Heart right ventricle (tissue), 16 donors: ENCODE data around the gene LST1. TPM values are rescaled to one million over a fixed set of nuclear protein-coding genes. Genes with fewer than 3 reads are reported as not detected.

Source experiments
- ATAC-seq, 8 donors: fragments of 200-7000 bp; cut with Tn5 transposase; one replicate each; pipeline ENCODE4 v1.9.1; 2020; ENCODE audit warnings: mild to moderate bottlenecking in 8 of 8, moderate library complexity in 8 of 8, moderate number of reproducible peaks in 1 of 8
- DNase-seq, 2 donors: peaks; one replicate each; pipeline ENCODE4 v3.0.0-alpha.2; 2020
- H3K27ac ChIP-seq, 10 donors: fragments of 200-600 bp; sonication (generic) in 2 of 10; one replicate each; pipeline versions ENCODE4 v1.5.0 to v1.8.0; 2020 to 2022; ENCODE audit warnings: mild to moderate bottlenecking in 3 of 10
- H3K27me3 ChIP-seq, 7 donors: fragments of 200-600 bp; one replicate each; pipeline ENCODE4 v1.8.0; 2021 to 2022; ENCODE audit warnings: mild to moderate bottlenecking in 2 of 7
- H3K36me3 ChIP-seq, 9 donors: fragments of 200-600 bp; sonication (generic) in 1 of 9; one replicate each; pipeline versions ENCODE4 v1.5.0 to v1.8.0; 2020 to 2022; ENCODE audit warnings: mild to moderate bottlenecking in 2 of 9
- H3K4me1 ChIP-seq, 9 donors: fragments of 200-600 bp; sonication (generic) in 1 of 9; one replicate each; pipeline versions ENCODE4 v1.5.0 to v1.8.0; 2020 to 2022; ENCODE audit warnings: mild to moderate bottlenecking in 4 of 9
- H3K4me3 ChIP-seq, 10 donors: fragments of 200-600 bp; sonication (generic) in 2 of 10; one replicate each; pipeline versions ENCODE4 v1.5.0 to v1.8.0; 2020 to 2022; ENCODE audit warnings: mild to moderate bottlenecking in 7 of 10, moderate library complexity in 2 of 10
- H3K9me3 ChIP-seq, 11 donors: fragments of 200-600 bp in 10 of 11; sonication (generic) in 2 of 11; one replicate each; pipeline versions ENCODE4 v1.5.0 to v1.8.0; 2013 to 2022; ENCODE audit warnings: mild to moderate bottlenecking in 2 of 11, control low read depth in 1 of 11, moderate library complexity in 1 of 11
- WGBS, 2 donors: extraction: QIAGEN DNeasy Blood & Tissue Kit; methylation state at CpG; one replicate each; pipeline ENCODE4 v1.1.7; 2013; ENCODE audit warnings: inconsistent platforms in 1 of 2; 5-methylcytosine and 5-hydroxymethylcytosine counted together
- intact Hi-C, 10 donors: fragments of 100-400 bp; cut with DNase I; formaldehyde crosslinking; loops; one replicate each; pipeline versions ENCODE4 v1.11.1 to v1.14.2; 2022
- polyA plus RNA-seq, 2 donors: library from polyadenylated mRNA; stranded (reverse); fragments of 200-250 nt; gene quantifications; one replicate each; pipeline ENCODE4 v1.2.3, GENCODE V29; 2013
- total RNA-seq, 10 donors: library from RNA; stranded (reverse); fragmentation: NEBNext Ultra II Directional in 3 of 10; extraction: Animal tissue kit (Norgen Biotek cat#: 25700) in 3 of 10; gene quantifications; one replicate each; pipeline versions ENCODE4 v1.2.1 to v1.2.4, GENCODE V29; 2021 to 2023
- TF ChIP-seq, protein P1 (sequence below), 9 donors: fragments of 200-600 bp; sonication (generic) in 2 of 9; IDR thresholded peaks; one replicate each; pipeline versions ENCODE4 v1.5.0 to v1.8.0; 2021 to 2022; ENCODE audit warnings: antibody characterized with exemption in 9 of 9, mild to moderate bottlenecking in 5 of 9, moderate library complexity in 1 of 9
- donor health status: Arrhythmogenic right ventricular cardiomyopathy.
- donor health status: ischemic (EF 13 %, LVEDD 7.1; RV severe dilation, severe dysfunction).
- donor health status: healthy with polysubstance abuse.
- donor health status: DM: no; HTN: yes; CAD: no.
- donor health status: DM: no; HTN: no; CAD: no.
- donor health status: ischemic (EF 25% LVEDD 6.9; RV normal size, moderate dysfunction).
- donor health status: ischemic (EF 25% LVEDD 5.7; RV mildly dilated, moderate dysfunction).
- donor health status: healthy.
- donor health status: DM: yes; HTN: yes; CAD: no.
- donor health status: Ischemic cardiomyopathy.
- donor health status: ischemic (EF 35%, LVEDD 5.7; RV mildly dilated, moderate dysfunction).
- donor health status: nonischemic (EF 11% LVEDD 7.7; RV severe dilation, severe dysfunction).
- donor health status: DM: yes; HTN: yes; CAD: no.
- donor health status: PGD.
- donor health status: ischemic (EF 29% LVEDD 5.4; RV normal size, mild dysfunction).
- donor health status: nonischemic (EF 23%, LVEDD 6.1; RV moderate dilation, normal function).

Gene LST1
- total and polyA plus RNA-seq, 12 donors, result 2.6 to 35.6 (median 5.1) TPM

DNA sequence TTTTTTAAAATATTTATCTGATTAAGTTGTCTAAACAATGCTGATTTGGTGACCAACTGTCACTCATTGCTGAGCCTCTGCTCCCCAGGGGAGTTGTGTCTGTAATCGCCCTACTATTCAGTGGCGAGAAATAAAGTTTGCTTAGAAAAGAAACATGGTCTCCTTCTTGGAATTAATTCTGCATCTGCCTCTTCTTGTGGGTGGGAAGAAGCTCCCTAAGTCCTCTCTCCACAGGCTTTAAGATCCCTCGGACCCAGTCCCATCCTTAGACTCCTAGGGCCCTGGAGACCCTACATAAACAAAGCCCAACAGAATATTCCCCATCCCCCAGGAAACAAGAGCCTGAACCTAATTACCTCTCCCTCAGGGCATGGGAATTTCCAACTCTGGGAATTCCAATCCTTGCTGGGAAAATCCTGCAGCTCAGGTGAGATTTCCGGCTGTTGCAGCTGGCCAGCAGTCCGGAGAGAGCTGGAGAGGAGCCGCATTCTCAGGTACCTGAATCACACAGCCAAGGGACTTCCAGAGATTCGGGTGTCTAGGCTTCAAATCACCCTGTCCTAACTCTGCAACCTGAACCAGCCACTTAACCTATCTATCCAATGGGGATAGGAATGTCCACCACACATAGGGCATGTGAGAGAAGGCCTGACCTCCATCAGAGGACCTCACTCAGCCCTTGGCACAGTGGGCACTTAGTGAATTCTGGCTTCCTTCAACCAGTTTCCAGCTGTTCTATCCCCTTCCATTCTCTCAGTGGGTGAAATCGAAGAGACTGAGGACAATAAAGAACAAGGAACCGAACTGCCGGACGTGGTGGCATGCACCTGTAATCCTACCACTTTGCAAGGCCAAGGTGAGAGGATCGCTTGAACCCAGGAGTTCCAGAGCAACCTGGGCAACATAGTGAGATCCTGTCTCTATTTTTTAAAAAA, 7.6 kb upstream of the LST1 start:
- Histone ChIP-seq H3K4me3 (peak overlapping the region in 1 of 10 donors; percentile 65), H3K27ac (peak overlapping the region in 2 of 10 donors; percentile 21 to 90), H3K4me1 (peaks cover 0 to 70% (median 18%) of the 10 kb centered on the region in 9 donors), H3K9me3 (no peaks in the 10 kb centered on the region), H3K27me3 (no peaks in the 10 kb centered on the region), H3K36me3 (peaks cover 0 to 19% (median 0%) of the 10 kb centered on the region in 9 donors)
- TF ChIP-seq, protein P1, sequence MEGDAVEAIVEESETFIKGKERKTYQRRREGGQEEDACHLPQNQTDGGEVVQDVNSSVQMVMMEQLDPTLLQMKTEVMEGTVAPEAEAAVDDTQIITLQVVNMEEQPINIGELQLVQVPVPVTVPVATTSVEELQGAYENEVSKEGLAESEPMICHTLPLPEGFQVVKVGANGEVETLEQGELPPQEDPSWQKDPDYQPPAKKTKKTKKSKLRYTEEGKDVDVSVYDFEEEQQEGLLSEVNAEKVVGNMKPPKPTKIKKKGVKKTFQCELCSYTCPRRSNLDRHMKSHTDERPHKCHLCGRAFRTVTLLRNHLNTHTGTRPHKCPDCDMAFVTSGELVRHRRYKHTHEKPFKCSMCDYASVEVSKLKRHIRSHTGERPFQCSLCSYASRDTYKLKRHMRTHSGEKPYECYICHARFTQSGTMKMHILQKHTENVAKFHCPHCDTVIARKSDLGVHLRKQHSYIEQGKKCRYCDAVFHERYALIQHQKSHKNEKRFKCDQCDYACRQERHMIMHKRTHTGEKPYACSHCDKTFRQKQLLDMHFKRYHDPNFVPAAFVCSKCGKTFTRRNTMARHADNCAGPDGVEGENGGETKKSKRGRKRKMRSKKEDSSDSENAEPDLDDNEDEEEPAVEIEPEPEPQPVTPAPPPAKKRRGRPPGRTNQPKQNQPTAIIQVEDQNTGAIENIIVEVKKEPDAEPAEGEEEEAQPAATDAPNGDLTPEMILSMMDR (IDR thresholded peaks at IDR 0.05), result no peak
- DNase-seq, result no peak
- intact Hi-C loops, result no loop called here
- ATAC-seq, result no peak
- WGBS, 2 donors, result 79% methylated on average over 12 of the region's 12 CpGs

DNA sequence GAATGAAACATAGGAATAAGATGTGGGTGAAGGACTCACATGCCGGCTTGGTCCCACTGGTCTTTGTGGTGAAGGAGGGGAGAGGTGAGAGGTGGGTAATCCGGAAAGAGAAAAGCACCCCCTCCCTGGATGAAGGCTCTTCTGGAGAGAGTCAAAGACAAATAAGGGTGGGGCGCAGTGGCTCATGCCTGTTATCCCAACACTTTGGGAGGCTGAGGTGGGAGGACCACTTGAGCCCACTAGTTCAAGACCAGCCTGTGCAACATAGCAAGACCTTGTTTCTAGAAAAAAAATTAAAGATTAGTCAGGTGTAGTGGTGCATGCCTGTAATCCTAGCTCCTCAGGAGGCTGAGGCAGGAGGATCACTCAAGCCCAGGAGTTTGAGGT, 7.0 kb upstream of the LST1 start:
- H3K4me3 ChIP-seq, result no peak overlapping the region
- 90 to 94% methylated on average over 3 of the region's 3 CpGs for WGBS, 2 donors
- H3K36me3 ChIP-seq, result peaks cover 0 to 19% (median 0%) of the 10 kb centered on the region in 9 donors
- H3K9me3 ChIP-seq, result no peaks in the 10 kb centered on the region
- no peaks in the 10 kb centered on the region for H3K27me3 ChIP-seq
- DNase-seq (no peak), ATAC-seq (no peak)
- TF ChIP-seq, protein P1 (IDR thresholded peaks at IDR 0.05), result no peak
- intact Hi-C loops, result no loop called here
- peak overlapping the region in 1 of 10 donors; percentile 3 for H3K27ac ChIP-seq
- H3K4me1 ChIP-seq, result peaks cover 0 to 76% (median 18%) of the 10 kb centered on the region in 9 donors

DNA sequence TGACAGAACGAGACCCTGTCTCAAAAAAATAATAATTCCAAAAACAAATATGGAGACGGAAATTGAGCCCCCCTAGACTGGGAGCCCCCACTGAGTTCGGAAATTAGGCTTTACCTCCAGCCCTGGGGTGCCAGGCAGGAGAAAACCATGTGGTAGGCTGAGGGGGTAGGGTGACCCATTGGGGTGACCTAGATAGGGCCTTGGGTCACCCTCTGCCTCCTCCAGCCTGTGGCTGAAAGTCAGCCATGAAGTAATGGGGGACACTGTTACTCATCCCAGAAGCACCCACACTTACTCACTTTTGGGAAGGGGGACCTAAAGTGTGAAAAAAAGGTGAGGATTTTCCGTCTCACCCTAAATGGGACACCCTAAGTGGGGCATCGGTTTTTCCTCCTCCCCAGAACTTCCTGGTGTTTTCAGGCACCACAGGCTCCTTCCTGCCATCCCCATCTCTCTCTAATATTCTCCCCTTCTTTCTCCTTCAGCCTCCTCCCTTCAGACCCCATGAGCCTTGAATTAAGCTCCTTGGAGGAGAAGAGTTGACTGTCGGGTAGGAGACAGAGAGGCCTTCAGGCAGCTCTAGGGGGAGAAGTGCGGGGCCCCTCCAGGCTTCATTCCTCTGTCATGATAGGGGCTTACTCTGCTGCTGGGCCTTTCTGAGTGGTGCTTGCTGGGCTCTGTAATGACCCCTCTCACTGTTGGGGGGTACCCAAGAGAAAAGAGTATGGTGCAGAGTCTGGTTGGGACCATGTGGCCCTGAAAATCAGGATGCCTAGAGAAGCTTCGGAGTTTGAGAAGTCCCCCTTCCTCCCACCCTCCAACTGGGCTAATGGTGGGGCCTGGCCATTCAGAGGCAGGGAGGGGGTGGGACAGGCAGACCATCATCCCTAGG, 6.3 kb upstream of the LST1 start:
- Histone ChIP-seq H3K4me3 (peak overlapping the region in 3 of 10 donors; percentile 80 to 86 (median 81)), H3K9me3 (no peaks in the 10 kb centered on the region), H3K27ac (peak overlapping the region in 1 of 10 donors; percentile 94), H3K27me3 (no peaks in the 10 kb centered on the region), H3K4me1 (peaks cover 0 to 77% (median 17%) of the 10 kb centered on the region in 9 donors), H3K36me3 (peaks cover 0 to 19% (median 0%) of the 10 kb centered on the region in 9 donors)
- no peak for DNase-seq
- TF ChIP-seq, protein P1 (IDR thresholded peaks at IDR 0.05), result no peak
- ATAC-seq, result no peak
- intact Hi-C loops, result loop anchor here in 6 of 10 donors (2.0 to 5.0 kb wide), 5 partner anchors 17 to 33 kb away; partner anchors contain the start of genes ATP6V1G2 (in 5 of the 6) and NFKBIL1 (in 5 of the 6)
- 92 to 95% methylated on average over 8 of the region's 8 CpGs for WGBS, 2 donors

DNA sequence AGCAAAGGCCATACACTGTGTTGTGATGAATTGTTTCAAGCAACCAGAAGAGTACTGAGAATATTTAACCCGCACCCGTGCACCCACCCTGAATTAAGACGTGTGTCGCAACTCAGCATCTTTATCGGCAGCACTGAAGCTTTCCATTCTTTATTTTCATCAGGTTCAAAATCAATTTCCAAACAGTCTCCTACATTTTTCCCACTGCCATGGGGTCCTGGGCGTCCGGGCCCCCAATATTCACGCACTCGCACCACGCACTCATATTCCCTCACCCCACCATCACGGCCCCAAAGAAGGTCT, 5.7 kb upstream of the LST1 start:
- 30 to 44% methylated on average over 11 of the region's 11 CpGs for WGBS, 2 donors
- H3K4me1 ChIP-seq, result peaks cover 0 to 77% (median 17%) of the 10 kb centered on the region in 9 donors
- ATAC-seq (no peak), DNase-seq (no peak)
- peak overlapping the region in 9 of 10 donors; percentile 73 to 97 (median 84) for H3K4me3 ChIP-seq
- peaks cover 0 to 19% (median 0%) of the 10 kb centered on the region in 9 donors for H3K36me3 ChIP-seq
- no peaks in the 10 kb centered on the region for H3K9me3 ChIP-seq
- no peaks in the 10 kb centered on the region for H3K27me3 ChIP-seq
- peak overlapping the region in 9 of 10 donors; percentile 63 to 94 (median 86) for H3K27ac ChIP-seq
- TF ChIP-seq, protein P1 (IDR thresholded peaks at IDR 0.05), result no peak
- intact Hi-C loops, result loop anchor here in 6 of 10 donors (2.0 to 5.0 kb wide), 5 partner anchors 16 to 34 kb away; partner anchors contain the start of genes ATP6V1G2 (in 5 of the 6) and NFKBIL1 (in 5 of the 6)
